Inferior parietal cortex (tissue), 1 donor: ENCODE data around the gene ADGRG6.

Experiments
- DNase-seq: peaks from one replicate; pipeline ENCODE4 v3.0.0-alpha.2; 2016; ENCODE audit errors: extremely low spot score

The ADGRG6 gene

DNA sequence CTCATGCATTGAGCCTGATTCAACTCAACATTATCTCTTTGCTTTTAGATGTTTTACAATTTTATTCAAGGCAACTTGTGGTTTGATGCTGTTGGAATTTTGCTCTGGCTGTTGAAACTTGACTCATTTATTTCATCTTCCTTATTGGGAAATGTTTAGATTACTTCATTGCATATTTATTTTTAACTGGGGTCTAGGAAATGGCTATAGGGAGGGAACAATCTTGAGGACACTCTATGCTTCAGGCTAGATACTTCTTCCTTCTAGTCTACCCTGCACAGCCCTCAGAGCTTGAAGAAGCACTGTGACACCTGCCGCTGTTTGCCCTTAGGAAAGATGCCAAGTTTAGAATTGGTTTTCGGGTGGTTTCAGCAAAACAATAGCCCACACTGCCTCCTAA is 183.4 kb downstream of the ADGRG6 start:
- DNase-seq, result no peak

DNA sequence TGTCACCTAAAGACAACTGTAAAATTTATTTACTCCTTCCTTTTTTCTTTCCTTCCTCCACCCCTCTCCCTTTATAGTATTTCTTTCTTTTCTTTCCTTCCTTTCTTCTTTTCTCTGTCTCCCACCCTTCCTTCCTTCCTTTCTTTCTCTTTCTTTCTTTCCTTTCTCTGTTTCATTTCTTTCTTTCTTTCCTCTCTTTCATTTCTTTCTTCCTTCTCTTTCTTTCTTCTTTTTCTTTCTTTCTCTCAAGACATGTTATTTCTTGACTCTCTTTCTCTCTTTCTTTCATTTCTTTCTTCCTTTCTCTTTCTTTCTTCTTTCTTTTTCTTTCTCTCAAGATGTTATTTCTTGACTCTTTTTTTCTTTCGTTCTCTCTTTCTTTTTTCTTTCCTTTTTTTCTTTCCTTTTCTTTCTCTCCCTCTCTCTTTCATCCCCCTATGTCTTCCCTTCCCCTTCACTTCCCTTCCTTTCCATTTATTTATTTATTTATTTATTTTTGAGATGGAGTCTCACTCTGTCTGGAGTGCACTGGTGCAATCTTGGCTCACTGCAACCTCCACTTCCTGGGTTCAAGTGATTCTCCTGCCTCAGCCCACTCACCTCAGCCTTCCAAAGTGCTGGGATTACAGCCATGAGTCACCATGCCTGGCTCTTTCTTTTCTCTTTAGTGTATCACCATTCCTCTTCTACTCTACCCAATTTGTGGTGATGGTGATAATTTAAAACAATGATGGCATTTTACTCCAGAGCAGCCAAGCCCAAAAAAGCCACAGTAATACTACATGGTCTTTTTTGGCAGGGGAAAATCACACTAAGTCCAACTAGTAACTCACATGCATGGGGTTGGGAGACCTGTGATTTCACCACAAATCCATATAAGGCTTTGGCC is 188.2 kb downstream of the ADGRG6 start:
- no peak for DNase-seq
